GM19193 (cell line): ENCODE results near the gene PHTF1.

Experiments
- POLR2A ChIP-seq: IDR thresholded peaks from 4 replicates; pipeline ENCODE4 v1.6.1; 2011; ENCODE audit not compliant: insufficient read depth, insufficient read length; ENCODE audit errors: extremely low read depth

Gene PHTF1

DNA sequence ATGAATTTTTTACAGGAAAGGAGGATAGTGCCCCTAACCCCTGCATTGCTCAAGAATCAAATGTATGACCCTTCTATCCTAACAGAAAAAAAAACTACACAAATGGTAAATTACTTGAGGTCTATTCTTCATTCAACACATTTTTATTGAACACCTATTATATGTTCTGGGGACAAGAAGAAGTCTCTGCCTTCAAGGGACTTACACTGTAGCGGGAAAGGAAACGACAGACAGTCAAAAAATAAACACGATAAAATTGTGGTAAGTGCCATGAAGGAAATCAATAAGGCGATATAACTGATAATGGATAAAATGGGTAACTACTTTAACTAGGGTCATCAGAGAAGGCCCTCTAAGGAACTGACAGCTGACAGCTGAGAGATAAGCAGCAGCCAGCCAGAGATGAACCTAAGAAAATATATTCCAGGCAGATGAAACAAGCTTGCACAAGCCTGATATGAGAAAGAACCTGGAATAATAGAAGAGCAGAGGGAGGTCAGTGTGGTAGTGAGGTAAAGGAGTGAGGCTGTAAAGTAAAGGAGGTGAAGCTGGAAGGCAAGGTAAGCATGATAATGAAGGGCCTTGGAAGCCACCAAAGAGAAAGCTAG, 66.4 kb downstream of the PHTF1 start:
- no peak for TF ChIP-seq POLR2A

DNA sequence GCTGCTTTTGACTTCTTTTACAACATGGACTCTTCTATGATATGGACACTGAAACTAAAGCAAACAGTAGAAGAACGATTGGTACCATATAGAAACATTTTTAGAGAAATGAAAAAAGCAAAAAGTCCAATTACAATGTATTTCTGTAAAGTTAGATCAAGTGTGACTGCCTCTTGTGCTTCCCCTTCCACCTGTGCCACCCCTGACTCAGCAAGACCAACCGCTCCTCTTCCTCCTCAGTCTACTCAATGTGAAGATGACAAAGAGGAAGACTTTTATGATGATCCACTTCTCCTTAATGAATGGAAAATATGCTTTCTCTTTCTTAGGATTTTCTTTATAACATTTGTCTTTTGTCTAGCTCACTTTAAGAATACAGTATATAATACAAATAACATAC, 66.9 kb downstream of the PHTF1 start:
- no peak for TF ChIP-seq POLR2A

DNA sequence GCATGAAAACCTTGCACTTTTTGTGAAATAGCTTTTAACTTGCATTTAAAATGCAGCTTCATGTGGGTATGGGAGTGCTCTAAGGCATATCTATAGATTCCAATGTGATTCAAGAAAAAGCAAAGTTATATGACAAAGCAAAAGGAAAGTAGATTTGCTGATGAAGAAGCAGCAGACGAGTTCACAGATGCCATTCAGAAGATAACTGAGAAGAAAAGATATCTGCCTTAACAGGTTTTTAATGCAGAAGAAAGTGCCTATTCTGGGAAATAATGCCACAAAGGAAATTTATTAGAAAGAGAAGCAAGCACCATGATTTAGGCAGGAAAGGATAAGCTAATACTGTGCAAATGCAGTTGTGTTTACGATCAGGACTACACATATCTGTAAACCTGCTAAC, 68.1 kb downstream of the PHTF1 start:
- TF ChIP-seq POLR2A, result no peak

DNA sequence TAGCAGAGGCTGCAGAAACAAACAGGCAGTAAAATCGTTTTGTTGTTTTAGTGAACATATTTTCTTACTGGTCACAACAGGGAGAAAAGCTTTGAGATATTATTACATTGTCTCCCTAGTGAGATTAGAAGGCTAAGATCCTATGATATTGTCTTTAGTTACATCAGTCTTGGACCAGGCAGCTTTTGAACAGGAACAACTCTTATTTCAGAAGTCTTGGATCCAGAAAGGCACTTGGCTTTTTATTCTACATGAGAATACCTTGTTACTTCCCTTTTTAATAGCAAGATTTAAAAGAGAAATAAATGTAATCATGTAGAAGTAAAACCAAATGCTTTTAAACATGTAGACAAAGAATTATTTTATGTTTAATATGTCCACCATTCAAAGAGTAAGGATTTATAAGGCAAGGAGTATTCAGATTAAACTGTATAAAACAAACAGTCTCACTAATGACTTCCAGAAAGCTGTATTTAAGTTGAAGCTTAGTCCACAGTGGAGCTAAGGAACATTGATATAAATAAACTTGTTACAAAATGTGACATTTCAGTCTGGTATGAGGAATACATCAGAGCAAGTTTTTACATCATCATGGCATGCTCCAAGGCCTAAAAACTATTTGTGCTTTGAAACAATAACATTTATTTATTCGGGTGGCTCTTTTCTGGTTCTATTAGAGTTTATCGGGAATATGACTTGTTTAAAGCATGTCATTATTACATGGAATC, 72.2 kb downstream of the PHTF1 start:
- no peak for TF ChIP-seq POLR2A

DNA sequence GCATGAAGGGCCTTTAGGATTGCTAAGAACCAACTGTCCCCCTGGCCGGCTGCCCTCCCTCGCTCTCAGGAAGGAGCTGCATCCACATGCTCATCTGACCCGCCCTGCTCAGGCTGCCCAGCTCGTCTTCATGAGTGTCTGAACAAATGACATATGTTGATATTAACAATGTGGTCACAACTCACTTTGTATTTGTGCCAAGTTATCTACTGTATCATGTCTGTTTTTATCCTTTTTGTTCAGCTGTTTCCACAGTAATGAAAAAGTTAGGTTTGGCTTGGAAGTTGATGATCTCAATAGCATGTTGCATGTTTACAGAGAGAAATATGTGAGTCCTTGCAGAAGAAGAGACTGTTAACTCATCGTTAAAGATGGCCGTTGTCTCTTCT, 75.1 kb downstream of the PHTF1 start:
- no peak for TF ChIP-seq POLR2A

DNA sequence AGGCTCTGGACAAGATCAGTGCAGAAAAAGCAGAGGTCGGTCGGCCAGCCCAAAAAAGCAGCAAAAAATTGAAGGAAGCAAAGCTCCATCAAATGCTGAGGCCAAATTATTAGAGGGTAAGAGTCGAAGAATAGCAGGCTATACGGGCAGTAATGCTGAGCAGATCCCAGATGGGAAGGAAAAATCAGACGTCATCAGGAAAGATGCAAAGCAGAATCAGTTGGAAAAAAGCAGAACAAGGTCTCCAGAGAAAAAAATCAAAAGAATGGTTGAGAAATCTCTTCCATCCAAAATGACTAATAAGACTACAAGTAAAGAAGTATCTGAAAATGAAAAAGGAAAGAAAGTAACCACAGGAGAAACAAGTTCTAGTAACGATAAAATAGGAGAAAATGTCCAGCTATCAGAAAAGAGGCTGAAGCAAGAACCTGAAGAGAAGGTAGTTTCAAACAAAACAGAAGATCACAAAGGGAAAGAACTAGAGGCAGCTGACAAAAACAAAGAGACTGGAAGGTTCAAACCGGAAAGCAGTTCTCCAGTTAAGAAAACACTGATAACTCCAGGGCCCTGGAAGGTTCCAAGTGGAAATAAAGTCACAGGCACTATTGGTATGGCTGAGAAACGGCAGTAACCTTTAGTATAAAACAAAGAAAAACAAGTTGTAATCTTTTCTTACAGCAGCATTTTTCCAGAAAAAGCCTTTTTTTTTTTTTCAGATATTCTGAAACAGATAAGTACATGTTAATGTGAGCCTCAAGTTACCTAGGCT, 75.7 kb downstream of the PHTF1 start:
- no peak for TF ChIP-seq POLR2A

DNA sequence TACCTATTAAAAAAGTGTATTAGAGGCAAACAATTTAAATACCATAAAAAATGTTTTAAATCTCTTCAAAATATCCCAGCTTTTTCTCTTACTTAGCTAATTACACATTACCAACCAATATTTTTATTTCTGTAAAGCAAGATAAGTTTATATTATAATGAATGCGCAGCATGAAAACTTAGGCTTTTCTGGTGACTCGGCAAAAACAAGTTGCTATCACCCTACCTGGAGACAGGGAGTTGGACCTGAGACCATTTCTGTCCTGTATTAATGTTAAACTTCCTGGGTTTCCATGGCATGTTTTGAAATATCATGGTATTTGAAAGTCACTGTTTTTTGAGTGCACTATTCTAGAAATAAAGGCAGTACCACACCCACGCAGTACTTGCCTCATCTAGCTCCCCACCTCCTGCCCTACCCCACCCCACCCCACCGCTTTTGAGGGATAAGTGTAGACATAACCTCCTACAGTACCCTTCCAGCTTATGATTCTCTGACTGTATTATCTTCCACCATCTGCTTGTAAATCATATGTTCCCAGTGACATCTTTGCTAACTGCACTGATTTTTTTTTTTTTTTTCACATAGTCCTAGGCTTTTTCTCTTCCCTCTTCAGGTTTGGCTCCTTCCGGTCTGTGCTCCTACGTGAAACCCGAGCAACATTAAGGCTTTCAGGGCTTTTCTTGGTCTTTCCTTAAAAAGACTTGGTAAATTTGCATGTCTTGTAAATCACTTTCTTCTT, 77.5 kb downstream of the PHTF1 start:
- no peak for TF ChIP-seq POLR2A

DNA sequence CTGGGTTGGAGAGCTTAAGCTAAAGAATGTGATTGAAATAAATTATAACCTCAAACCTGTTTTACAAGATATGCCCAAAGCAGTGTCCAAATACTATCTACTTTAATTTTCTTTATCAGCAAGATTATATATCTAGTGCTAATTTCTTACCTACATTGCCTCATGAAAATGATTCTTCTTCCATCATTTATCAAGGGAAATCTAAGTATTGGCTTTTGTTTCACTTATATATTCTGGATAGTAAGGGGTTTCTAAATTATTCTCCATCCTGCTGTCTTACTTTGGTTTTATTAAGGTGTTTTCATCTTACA, 81.2 kb downstream of the PHTF1 start:
- TF ChIP-seq POLR2A, result no peak

DNA sequence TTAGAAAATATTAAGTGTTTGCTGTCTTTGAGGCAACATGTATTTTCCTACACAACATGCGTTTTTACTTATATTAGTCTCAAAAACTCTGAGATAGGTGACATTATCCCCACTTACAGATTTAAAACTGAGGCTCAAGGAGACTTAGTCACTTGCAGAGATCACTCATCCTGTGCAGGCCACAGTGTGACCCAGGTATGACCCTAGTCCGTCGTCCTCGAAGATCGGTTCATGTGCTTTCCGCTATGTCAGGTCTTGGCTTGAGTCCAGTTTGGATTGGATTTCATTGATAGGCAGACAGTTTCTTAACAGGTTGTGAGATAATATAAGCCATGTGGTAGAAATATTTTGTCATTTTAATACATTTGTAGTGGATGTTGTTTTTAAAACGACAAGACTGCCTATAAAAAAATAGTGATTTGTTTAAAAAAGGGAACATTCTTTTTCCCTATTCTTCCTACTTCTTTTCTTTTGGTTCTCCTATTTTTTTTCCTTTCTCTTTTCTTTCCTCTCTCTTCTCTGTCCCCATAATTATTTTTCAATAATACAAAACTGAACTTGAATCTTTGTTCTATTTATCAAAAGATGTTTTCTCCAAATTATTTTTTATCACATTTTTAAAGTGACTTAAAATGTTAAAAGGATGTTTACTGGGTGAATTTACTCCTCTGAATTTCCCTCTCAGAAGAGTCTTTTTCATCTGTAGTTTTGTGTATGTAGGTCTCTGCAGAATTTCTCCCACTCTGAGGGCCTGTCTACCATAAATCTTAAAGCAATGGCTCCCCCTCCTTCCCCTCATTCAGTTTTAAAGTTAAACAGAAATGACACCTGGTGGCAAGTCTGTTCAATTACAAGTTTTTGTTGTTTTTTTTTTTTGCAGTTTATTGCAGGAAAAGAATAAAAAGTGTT, 81.8 kb downstream of the PHTF1 start:
- TF ChIP-seq POLR2A, result no peak

DNA sequence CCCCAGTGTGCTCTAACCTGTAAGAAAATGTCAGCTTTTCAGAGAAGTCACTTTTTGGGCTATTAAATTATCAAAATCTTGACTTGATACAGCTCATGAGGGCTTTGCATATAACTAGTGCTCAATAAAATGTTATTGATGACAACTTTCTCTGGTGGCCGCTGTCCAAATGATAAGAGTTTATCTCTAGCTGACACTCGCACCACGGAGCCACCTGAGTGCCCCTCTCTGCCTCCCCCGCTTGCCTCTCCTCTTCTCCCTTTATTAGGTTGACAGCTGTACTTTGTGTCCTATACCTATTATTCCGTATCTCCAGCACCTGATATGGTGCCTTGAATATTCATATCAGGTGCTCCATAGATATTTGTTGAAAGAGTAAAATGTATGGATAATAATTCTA, 82.8 kb downstream of the PHTF1 start:
- no peak for TF ChIP-seq POLR2A

DNA sequence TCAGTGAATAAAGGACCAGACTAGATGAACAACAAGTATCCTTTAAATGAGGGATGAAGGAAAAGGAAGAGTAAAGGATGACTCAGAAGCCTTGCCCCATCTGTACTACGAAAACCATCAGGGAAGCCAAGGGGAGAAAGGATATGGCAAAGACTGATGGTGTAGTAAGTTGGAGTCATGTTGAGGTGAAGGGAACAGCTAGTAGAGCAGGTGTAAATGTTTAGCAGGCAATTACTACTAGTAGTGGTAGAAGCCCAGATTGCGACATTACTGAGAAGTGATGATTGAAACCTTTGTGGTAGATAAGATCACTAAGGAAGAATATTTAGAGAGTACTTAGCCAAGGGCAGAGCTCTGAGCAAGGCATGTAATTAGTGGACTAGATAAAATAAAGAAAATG, 84.0 kb downstream of the PHTF1 start:
- no peak for TF ChIP-seq POLR2A

DNA sequence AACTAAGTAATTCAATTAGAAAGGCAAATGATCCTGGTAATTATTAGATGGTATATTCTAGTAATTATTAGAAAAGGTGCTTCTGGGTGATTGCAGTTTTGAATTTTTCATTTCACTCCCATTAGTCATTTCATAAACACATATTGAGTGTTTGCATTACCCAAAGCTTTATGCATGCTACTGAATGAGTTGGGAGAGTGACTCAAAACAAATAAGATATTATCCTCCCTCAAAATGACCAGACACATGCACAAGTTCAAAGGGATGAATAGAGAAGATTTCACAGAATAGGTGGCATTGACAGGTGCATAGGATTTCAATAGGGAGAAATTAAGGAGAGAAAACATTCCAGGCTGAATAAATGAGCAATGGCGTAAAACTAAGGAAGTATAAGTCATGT, 84.7 kb downstream of the PHTF1 start:
- no peak for TF ChIP-seq POLR2A

DNA sequence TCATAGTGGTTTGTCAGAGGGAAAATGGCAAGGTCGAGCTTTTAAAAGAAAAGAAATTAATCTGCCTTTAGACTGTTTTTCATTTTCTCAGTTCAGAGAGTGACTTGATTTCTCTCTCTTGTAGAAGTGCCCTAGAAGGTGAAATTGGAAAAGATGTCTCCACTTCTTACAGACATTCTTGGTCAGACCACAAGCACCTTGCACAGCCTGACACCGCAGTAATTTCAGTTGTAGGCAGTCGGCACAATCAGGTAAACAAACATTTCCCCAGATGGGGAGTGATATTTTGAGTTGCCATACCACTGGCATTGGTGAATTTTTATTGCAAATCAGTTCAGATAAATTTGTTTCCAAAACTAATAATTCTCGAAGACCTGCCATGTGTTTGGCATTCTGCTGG, 86.8 kb downstream of the PHTF1 start:
- no peak for TF ChIP-seq POLR2A

DNA sequence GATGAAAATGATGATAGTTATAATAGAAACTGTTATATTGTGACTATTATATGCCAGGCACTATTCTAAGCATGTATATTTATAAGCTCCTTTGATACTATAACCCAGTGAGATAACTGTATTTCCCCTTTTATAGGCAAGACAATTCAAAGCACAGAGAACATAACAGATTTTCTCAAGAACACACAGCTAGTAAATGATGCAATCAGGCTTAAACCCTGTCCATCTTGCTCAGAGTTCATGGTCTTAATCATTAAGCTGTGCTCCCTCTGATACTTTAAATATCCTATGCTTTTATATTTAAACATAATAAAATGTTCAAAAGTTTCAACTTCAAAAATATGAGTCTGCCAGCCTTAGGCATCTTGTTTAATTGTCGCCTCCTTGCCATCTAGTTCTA, 88.6 kb downstream of the PHTF1 start:
- no peak for TF ChIP-seq POLR2A
